SU-DHL-6 (cell line): ENCODE results near the gene REPS1.

Experiments used
- CTCF ChIP-seq: fragments of 200-600 bp; sonication (generic); IDR thresholded peaks from one replicate; pipeline ENCODE4 v1.5.1; 2017; ENCODE audit warnings: antibody characterized with exemption, mild to moderate bottlenecking, low read length, moderate library complexity; ENCODE audit not compliant: insufficient read depth, poor library complexity, severe bottlenecking
- EZH2phosphoT487 ChIP-seq: fragments of 200-600 bp; sonication (generic), shearing (Covaris generic); conservative IDR thresholded peaks from 2 replicates; pipeline ENCODE4 v1.6.1; 2018; ENCODE audit warnings: mild to moderate bottlenecking, antibody characterized with exemption, low read length, moderate library complexity, mixed read lengths

GRCh38 chr6:138957903-138958302, 30.1 kb downstream of the REPS1 start:
- TF ChIP-seq CTCF, result no peak
- no peak for TF ChIP-seq EZH2phosphoT487
